WTC11 (cell line): ENCODE measurements around the gene SYCP2. TPM values are rescaled to one million over a fixed set of nuclear protein-coding genes. Genes with fewer than 3 reads are reported as not detected.

ENCODE experiments used
- ATAC-seq: fragments of 200-7000 bp; cut with Tn5 transposase; 2 replicates; pipeline ENCODE4 v1.10.0; 2021; ENCODE audit warnings: mild to moderate bottlenecking, moderate library complexity
- CTCF ChIA-PET: fragments of 300-600 bp; sonication (Branson Sonifier 250); formaldehyde crosslinking; loops from one replicate; lab custom pipeline; 2021; ENCODE audit warnings: antibody characterized with exemption; lab: Charles Lee
- POLR2A ChIA-PET: fragments of 350-600 bp; sonication (Branson Sonifier 250); formaldehyde crosslinking; loops from one replicate; lab custom pipeline; 2021; ENCODE audit warnings: antibody characterized with exemption; lab: Charles Lee
- DNase-seq: peaks from one replicate; pipeline ENCODE4 v3.0.0; 2021; ENCODE audit warnings: low spot score
- H3K27ac Mint-ChIP-seq: 2 replicates; pipeline ENCODE4 v1.8.0; 2021; ENCODE audit warnings: mixed read lengths
- H3K27me3 Mint-ChIP-seq: 2 replicates; pipeline ENCODE4 v1.8.0; 2021; ENCODE audit warnings: low read depth, mild to moderate bottlenecking, moderate library complexity, mixed read lengths
- H3K36me3 Mint-ChIP-seq: 2 replicates; pipeline ENCODE4 v1.8.0; 2021; ENCODE audit warnings: mixed read lengths
- H3K4me1 Mint-ChIP-seq: 2 replicates; pipeline ENCODE4 v1.8.0; 2022; ENCODE audit warnings: mixed read lengths
- H3K4me3 Mint-ChIP-seq: 2 replicates; pipeline ENCODE4 v1.8.0; 2021; ENCODE audit warnings: mild to moderate bottlenecking, moderate library complexity, mixed read lengths
- H3K9me3 Mint-ChIP-seq: 2 replicates; pipeline ENCODE4 v1.8.0; 2021; ENCODE audit warnings: mixed read lengths
- CREB1 ChIP-seq: sonication (generic); formaldehyde crosslinking; IDR thresholded peaks from 2 replicates; pipeline ENCODE4 v1.8.0; 2023; ENCODE audit warnings: mild to moderate bottlenecking, missing genetic modification reagents
- ELF4 ChIP-seq: sonication (generic); formaldehyde crosslinking; IDR thresholded peaks from 2 replicates; pipeline ENCODE4 v1.8.1; 2022; ENCODE audit warnings: low read depth, mild to moderate bottlenecking, moderate library complexity, missing genetic modification reagents
- FOXP1 ChIP-seq: sonication (generic); formaldehyde crosslinking; IDR thresholded peaks from 2 replicates; pipeline ENCODE4 v1.8.0; 2022; ENCODE audit warnings: missing genetic modification reagents, mild to moderate bottlenecking, moderate library complexity, borderline replicate concordance
- KAT7 ChIP-seq: sonication (generic); formaldehyde crosslinking; IDR thresholded peaks from 2 replicates; pipeline ENCODE4 v1.8.1; 2023; ENCODE audit warnings: missing genetic modification reagents, mild to moderate bottlenecking, borderline replicate concordance
- MXD4 ChIP-seq: fragments of 250-450 bp; sonication (Bioruptor Pico); IDR thresholded peaks from 2 replicates; pipeline ENCODE4 v1.8.0; 2021; ENCODE audit warnings: mild to moderate bottlenecking, moderate library complexity, borderline replicate concordance
- NR1H2 ChIP-seq: sonication (generic); formaldehyde crosslinking; IDR thresholded peaks from 2 replicates; pipeline ENCODE4 v1.9.0; 2021; ENCODE audit warnings: mild to moderate bottlenecking, moderate library complexity, missing genetic modification reagents
- NR3C1 ChIP-seq: sonication (generic); formaldehyde crosslinking; conservative IDR thresholded peaks from 2 replicates; pipeline ENCODE4 v1.8.1; 2023; ENCODE audit warnings: low read depth, mild to moderate bottlenecking, missing genetic modification reagents
- PRRX2 ChIP-seq: fragments of 250-450 bp; sonication (Bioruptor Pico); IDR thresholded peaks from 2 replicates; pipeline ENCODE4 v1.8.0; 2021; ENCODE audit warnings: mild to moderate bottlenecking
- SMAD4 ChIP-seq: sonication (generic); formaldehyde crosslinking; IDR thresholded peaks from 2 replicates; pipeline ENCODE4 v1.8.0; 2022; ENCODE audit warnings: mild to moderate bottlenecking, missing genetic modification reagents
- SP1 ChIP-seq: sonication (generic); formaldehyde crosslinking; conservative IDR thresholded peaks from 2 replicates; pipeline ENCODE4 v1.8.1; 2022; ENCODE audit warnings: missing genetic modification reagents
- ZNF138 ChIP-seq: sonication (generic); formaldehyde crosslinking; conservative IDR thresholded peaks from 2 replicates; pipeline ENCODE4 v1.8.1; 2022; ENCODE audit warnings: mild to moderate bottlenecking, moderate library complexity, missing genetic modification reagents
- ZNF232 ChIP-seq: sonication (generic); formaldehyde crosslinking; IDR thresholded peaks from 2 replicates; pipeline ENCODE4 v1.8.0; 2022; ENCODE audit warnings: mild to moderate bottlenecking, missing genetic modification reagents
- ZNF317 ChIP-seq: sonication (generic); formaldehyde crosslinking; IDR thresholded peaks from 2 replicates; pipeline ENCODE4 v1.8.1; 2023; ENCODE audit warnings: low read depth, mild to moderate bottlenecking, moderate library complexity, missing genetic modification reagents, borderline replicate concordance
- total RNA-seq: library from RNA; stranded (reverse); gene quantifications from 3 replicates; pipeline ENCODE4 v1.2.3, GENCODE V29; 2021
- TF ChIP-seq, protein P1 (sequence below): fragments of 250-450 bp; sonication (Bioruptor Pico); IDR thresholded peaks from 2 replicates; pipeline ENCODE4 v1.9.0; 2021; ENCODE audit warnings: moderate library complexity, mild to moderate bottlenecking, inconsistent platforms, borderline replicate concordance
- TF ChIP-seq, protein P2 (sequence below): fragments of 250-450 bp; sonication (Bioruptor Pico); IDR thresholded peaks from 2 replicates; pipeline ENCODE4 v2.1.2; 2022; ENCODE audit warnings: mild to moderate bottlenecking, moderate library complexity
- TF ChIP-seq, protein P3 (sequence below): sonication (generic); formaldehyde crosslinking; IDR thresholded peaks from 2 replicates; pipeline ENCODE4 v1.8.1; 2023; ENCODE audit warnings: mild to moderate bottlenecking, moderate library complexity, missing genetic modification reagents
- TF ChIP-seq, protein P4 (sequence below): sonication (generic); formaldehyde crosslinking; IDR thresholded peaks from 2 replicates; pipeline ENCODE4 v1.8.0; 2022; ENCODE audit warnings: missing genetic modification reagents
- TF ChIP-seq, protein P5 (sequence below): sonication (generic); formaldehyde crosslinking; IDR thresholded peaks from 2 replicates; pipeline ENCODE4 v1.8.1; 2022; ENCODE audit warnings: mild to moderate bottlenecking, missing genetic modification reagents, moderate library complexity, borderline replicate concordance
- TF ChIP-seq, protein P6 (sequence below): sonication (generic); formaldehyde crosslinking; IDR thresholded peaks from 2 replicates; pipeline ENCODE4 v1.8.0; 2022; ENCODE audit warnings: mild to moderate bottlenecking, missing genetic modification reagents

SYCP2 gene
- total RNA-seq, 1 experiment from 2014 or later = 0.31 TPM

DNA sequence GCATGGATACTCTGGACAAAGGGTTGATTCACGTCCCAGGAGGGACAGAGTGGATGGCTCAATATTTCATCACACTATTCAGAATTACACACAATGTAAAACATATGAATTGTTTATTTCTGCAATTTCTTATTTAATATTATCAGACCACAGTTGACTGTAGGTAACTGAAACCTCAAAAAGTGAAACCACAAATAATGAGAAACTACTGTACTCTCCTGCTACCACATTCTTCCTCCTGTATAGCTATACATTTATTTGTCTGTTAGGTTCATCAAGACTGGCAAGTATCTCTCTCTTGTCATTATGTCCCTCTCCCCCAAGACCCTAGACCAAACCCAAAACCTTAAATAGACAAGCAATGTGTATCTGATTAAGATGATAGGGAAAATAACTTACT is 60.0 kb downstream of the SYCP2 start:
- no peak overlapping the region for H3K4me3 Mint-ChIP-seq
- TF ChIP-seq, protein P1, sequence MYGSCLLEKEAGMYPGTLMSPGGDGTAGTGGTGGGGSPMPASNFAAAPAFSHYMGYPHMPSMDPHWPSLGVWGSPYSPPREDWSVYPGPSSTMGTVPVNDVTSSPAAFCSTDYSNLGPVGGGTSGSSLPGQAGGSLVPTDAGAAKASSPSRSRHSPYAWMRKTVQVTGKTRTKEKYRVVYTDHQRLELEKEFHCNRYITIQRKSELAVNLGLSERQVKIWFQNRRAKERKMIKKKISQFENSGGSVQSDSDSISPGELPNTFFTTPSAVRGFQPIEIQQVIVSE (CRISPR knock-in tag) = no peak
- TF ChIP-seq, protein P2, sequence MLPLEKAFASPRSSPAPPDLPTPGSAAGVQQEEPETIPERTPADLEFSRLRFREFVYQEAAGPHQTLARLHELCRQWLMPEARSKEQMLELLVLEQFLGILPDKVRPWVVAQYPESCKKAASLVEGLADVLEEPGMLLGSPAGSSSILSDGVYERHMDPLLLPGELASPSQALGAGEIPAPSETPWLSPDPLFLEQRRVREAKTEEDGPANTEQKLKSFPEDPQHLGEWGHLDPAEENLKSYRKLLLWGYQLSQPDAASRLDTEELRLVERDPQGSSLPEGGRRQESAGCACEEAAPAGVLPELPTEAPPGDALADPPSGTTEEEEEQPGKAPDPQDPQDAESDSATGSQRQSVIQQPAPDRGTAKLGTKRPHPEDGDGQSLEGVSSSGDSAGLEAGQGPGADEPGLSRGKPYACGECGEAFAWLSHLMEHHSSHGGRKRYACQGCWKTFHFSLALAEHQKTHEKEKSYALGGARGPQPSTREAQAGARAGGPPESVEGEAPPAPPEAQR (CRISPR knock-in tag) = no peak
- TF ChIP-seq ELF4 (no peak), FOXP1 (CRISPR knock-in tag) (no peak), ZNF138 (CRISPR knock-in tag) (no peak), NR1H2 (CRISPR knock-in tag) (no peak), PRRX2 (CRISPR knock-in tag) (no peak), SP1 (CRISPR knock-in tag) (no peak), MXD4 (CRISPR knock-in tag) (no peak), CREB1 (CRISPR knock-in tag) (no peak), KAT7 (CRISPR knock-in tag) (no peak)
- TF ChIP-seq, protein P3, sequence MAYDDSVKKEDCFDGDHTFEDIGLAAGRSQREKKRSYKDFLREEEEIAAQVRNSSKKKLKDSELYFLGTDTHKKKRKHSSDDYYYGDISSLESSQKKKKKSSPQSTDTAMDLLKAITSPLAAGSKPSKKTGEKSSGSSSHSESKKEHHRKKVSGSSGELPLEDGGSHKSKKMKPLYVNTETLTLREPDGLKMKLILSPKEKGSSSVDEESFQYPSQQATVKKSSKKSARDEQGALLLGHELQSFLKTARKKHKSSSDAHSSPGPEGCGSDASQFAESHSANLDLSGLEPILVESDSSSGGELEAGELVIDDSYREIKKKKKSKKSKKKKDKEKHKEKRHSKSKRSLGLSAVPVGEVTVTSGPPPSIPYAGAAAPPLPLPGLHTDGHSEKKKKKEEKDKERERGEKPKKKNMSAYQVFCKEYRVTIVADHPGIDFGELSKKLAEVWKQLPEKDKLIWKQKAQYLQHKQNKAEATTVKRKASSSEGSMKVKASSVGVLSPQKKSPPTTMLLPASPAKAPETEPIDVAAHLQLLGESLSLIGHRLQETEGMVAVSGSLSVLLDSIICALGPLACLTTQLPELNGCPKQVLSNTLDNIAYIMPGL (CRISPR knock-in tag) = no peak
- TF ChIP-seq, protein P4, sequence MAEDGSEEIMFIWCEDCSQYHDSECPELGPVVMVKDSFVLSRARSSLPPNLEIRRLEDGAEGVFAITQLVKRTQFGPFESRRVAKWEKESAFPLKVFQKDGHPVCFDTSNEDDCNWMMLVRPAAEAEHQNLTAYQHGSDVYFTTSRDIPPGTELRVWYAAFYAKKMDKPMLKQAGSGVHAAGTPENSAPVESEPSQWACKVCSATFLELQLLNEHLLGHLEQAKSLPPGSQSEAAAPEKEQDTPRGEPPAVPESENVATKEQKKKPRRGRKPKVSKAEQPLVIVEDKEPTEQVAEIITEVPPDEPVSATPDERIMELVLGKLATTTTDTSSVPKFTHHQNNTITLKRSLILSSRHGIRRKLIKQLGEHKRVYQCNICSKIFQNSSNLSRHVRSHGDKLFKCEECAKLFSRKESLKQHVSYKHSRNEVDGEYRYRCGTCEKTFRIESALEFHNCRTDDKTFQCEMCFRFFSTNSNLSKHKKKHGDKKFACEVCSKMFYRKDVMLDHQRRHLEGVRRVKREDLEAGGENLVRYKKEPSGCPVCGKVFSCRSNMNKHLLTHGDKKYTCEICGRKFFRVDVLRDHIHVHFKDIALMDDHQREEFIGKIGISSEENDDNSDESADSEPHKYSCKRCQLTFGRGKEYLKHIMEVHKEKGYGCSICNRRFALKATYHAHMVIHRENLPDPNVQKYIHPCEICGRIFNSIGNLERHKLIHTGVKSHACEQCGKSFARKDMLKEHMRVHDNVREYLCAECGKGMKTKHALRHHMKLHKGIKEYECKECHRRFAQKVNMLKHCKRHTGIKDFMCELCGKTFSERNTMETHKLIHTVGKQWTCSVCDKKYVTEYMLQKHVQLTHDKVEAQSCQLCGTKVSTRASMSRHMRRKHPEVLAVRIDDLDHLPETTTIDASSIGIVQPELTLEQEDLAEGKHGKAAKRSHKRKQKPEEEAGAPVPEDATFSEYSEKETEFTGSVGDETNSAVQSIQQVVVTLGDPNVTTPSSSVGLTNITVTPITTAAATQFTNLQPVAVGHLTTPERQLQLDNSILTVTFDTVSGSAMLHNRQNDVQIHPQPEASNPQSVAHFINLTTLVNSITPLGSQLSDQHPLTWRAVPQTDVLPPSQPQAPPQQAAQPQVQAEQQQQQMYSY = no peak
- TF ChIP-seq, protein P5, sequence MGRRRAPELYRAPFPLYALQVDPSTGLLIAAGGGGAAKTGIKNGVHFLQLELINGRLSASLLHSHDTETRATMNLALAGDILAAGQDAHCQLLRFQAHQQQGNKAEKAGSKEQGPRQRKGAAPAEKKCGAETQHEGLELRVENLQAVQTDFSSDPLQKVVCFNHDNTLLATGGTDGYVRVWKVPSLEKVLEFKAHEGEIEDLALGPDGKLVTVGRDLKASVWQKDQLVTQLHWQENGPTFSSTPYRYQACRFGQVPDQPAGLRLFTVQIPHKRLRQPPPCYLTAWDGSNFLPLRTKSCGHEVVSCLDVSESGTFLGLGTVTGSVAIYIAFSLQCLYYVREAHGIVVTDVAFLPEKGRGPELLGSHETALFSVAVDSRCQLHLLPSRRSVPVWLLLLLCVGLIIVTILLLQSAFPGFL = no peak
- TF ChIP-seq, all 79 proteins: peak for 0
- no peak for ATAC-seq
- ChIA-PET POLR2A (no interaction called here), CTCF (no interaction called here)
- H3K9me3 Mint-ChIP-seq = no peaks in the 10 kb centered on the region
- no peaks in the 10 kb centered on the region for H3K4me1 Mint-ChIP-seq
- peaks cover 46% of the 10 kb centered on the region for H3K27me3 Mint-ChIP-seq
- H3K36me3 Mint-ChIP-seq = no peaks in the 10 kb centered on the region
- no peak overlapping the region for H3K27ac Mint-ChIP-seq
- DNase-seq = no peak

DNA sequence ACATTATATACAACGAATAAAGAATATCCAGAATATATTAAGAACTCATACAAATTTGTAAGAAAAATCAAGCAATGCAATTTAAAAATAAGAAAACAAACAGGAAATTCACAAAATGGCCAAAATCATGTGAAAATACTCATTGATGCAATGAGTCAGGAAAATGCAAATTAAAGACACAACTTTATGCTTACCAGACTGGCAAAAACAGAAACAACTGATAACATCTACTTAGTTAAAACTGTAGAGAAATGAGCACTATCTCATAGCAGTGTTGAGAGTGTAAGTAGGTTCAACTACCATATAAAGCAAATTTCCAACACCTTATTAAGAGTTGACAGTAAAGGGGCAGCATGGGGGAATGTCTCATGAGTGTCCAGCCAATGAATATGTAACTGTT is 62.3 kb downstream of the SYCP2 start:
- no peaks in the 10 kb centered on the region for H3K9me3 Mint-ChIP-seq
- no peak for TF ChIP-seq CREB1 (CRISPR knock-in tag)
- TF ChIP-seq SMAD4 (CRISPR knock-in tag) = no peak
- TF ChIP-seq, protein P6, sequence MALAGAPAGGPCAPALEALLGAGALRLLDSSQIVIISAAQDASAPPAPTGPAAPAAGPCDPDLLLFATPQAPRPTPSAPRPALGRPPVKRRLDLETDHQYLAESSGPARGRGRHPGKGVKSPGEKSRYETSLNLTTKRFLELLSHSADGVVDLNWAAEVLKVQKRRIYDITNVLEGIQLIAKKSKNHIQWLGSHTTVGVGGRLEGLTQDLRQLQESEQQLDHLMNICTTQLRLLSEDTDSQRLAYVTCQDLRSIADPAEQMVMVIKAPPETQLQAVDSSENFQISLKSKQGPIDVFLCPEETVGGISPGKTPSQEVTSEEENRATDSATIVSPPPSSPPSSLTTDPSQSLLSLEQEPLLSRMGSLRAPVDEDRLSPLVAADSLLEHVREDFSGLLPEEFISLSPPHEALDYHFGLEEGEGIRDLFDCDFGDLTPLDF (CRISPR knock-in tag) = no peak
- no peak for TF ChIP-seq ZNF232 (CRISPR knock-in tag)
- TF ChIP-seq ZNF317 (CRISPR knock-in tag) = no peak
- no peak for TF ChIP-seq NR3C1
- TF ChIP-seq, all 79 proteins: peak for 0
- peaks cover 51% of the 10 kb centered on the region for H3K27me3 Mint-ChIP-seq
- ATAC-seq = no peak
- H3K4me3 Mint-ChIP-seq = no peak overlapping the region
- POLR2A ChIA-PET = no interaction called here
- no peaks in the 10 kb centered on the region for H3K36me3 Mint-ChIP-seq
- no peak overlapping the region for H3K27ac Mint-ChIP-seq
- H3K4me1 Mint-ChIP-seq = no peaks in the 10 kb centered on the region
- CTCF ChIA-PET = no interaction called here
- no peak for DNase-seq
